Measurements from ENCODE around the gene HECW1.

The HECW1 gene

GRCh38 chr7:43537765-43538403, 425.4 kb downstream of the HECW1 start:
- TF ChIP-seq, protein P1, sequence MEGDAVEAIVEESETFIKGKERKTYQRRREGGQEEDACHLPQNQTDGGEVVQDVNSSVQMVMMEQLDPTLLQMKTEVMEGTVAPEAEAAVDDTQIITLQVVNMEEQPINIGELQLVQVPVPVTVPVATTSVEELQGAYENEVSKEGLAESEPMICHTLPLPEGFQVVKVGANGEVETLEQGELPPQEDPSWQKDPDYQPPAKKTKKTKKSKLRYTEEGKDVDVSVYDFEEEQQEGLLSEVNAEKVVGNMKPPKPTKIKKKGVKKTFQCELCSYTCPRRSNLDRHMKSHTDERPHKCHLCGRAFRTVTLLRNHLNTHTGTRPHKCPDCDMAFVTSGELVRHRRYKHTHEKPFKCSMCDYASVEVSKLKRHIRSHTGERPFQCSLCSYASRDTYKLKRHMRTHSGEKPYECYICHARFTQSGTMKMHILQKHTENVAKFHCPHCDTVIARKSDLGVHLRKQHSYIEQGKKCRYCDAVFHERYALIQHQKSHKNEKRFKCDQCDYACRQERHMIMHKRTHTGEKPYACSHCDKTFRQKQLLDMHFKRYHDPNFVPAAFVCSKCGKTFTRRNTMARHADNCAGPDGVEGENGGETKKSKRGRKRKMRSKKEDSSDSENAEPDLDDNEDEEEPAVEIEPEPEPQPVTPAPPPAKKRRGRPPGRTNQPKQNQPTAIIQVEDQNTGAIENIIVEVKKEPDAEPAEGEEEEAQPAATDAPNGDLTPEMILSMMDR (IDR thresholded peaks at IDR 0.05): no peak

- TF ChIP-seq, protein P1 (IDR thresholded peaks at IDR 0.05): no peak
Measured at GRCh38 chr7:43538404-43538771, 425.9 kb downstream of the HECW1 start.

DNA sequence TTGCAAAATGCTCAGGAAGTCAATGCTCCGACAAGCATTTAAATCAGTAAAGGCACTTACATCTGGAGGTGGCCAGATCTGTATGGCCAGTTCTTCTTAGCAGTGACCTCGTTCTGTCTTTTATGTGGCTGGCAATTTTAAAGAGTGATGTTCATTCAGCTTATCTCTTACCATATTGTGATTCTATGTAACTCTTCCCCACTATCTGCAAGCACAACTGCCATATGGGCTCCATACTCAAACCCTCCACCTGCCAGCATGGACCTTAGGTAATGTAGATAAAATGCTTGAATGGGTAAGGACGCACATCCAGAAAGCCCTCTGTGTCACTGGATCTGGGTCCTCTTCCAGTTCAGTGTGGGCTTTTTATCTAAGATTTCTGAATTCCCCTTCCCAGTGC, 428.0 kb downstream of the HECW1 start:
- TF ChIP-seq, protein P1 (IDR thresholded peaks at IDR 0.05): no peak

GRCh38 chr7:43542716-43543115, 430.3 kb downstream of the HECW1 start:
- TF ChIP-seq, protein P1 (IDR thresholded peaks at IDR 0.05): no peak

- TF ChIP-seq, protein P1 (IDR thresholded peaks at IDR 0.05): no peak
Measured at GRCh38 chr7:43546231-43546630, 433.8 kb downstream of the HECW1 start.

DNA sequence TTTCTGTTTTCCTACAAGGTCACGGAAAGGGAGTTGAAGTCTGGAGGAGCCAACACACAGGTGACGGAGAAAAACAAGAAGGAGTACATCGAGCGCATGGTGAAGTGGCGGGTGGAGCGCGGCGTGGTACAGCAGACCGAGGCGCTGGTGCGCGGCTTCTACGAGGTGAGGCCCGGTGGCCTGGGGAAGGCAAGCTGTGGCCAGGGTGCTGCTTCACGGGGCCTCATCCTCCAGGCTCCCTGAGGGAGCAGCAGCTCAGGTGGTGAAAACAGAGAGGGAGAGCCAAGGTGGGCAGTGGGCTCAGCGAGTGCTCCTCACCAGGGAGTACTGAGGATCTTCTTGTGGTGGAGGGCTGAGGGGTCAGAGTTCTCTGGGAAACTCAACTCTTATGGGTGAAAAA, 438.0 kb downstream of the HECW1 start:
- TF ChIP-seq, protein P1 (IDR thresholded peaks at IDR 0.05): no peak

DNA sequence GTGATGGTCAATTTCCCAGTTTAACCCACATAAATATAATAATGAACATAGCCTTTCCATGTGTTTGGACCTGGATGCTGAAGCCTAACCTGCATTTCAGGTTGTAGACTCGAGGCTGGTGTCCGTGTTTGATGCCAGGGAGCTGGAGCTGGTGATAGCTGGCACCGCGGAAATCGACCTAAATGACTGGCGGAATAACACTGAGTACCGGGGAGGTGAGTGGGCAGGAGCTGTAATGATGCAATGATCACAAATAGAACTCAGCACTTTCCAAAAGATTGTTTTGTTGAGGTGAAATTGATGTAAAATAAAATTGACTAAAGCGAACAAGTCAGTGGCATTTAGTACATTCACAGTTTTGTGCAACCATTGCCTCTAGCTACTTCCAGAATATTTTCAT, 439.7 kb downstream of the HECW1 start:
- TF ChIP-seq, protein P1 (IDR thresholded peaks at IDR 0.05): no peak

- TF ChIP-seq, protein P1 (IDR thresholded peaks at IDR 0.05): no peak
Measured at GRCh38 chr7:43553999-43554398, 441.6 kb downstream of the HECW1 start.

Measured in LNCAP (cell line).